Endothelial cell of umbilical vein (primary cell): Measurements from ENCODE around the gene TMEM26. TPM values are rescaled to one million over a fixed set of nuclear protein-coding genes. Genes with fewer than 3 reads are reported as not detected.

Experiments used
- BruUV-seq: library from RNA; stranded (reverse); fragments of 400-500 nt; replicated peaks from 2 replicates; lab custom pipeline; 2021; lab: Mats Ljungman, UMichigan
- CTCF ChIA-PET: fragments of 300-600, 350-600 bp; sonication (Branson Sonifier 250); formaldehyde crosslinking; loops from one replicate; lab custom pipeline; 2021; ENCODE audit warnings: antibody characterized with exemption, inconsistent platforms; lab: Charles Lee
- POLR2A ChIA-PET: fragments of 300-600, 350-600 bp; sonication (Branson Sonifier 250); formaldehyde crosslinking; loops from one replicate; lab custom pipeline; 2021; ENCODE audit warnings: antibody characterized with exemption, inconsistent platforms; lab: Charles Lee
- DNase-seq: peaks from one replicate; pipeline ENCODE4 v3.0.0-alpha.2; 2011; ENCODE audit warnings: low read depth, low spot score
- FAIRE-seq: peaks from 2 replicates; lab custom pipeline; 2011; peaks lifted over from hg19 to GRCh38; lab: Jason Lieb, UNC
- H2AFZ ChIP-seq: 2 replicates; pipeline ENCODE4 v1.6.0; 2012; ENCODE audit warnings: low read depth, low read length, control low read depth, inconsistent platforms
- H3K27ac ChIP-seq: 2 replicates; pipeline ENCODE4 v1.5.1; 2011; ENCODE audit warnings: low read depth, mild to moderate bottlenecking, control low read depth, low read length, moderate library complexity; ENCODE audit not compliant: insufficient read depth
- H3K27me3 ChIP-seq, 2 experiments: 2 replicates each; pipeline versions ENCODE4 v1.6.0 to v1.6.1; 2011; ENCODE audit warnings: low read length in 2 of 2, mixed read lengths in 1 of 2; ENCODE audit not compliant: control insufficient read depth in 2 of 2, insufficient read depth in 2 of 2
- H3K36me3 ChIP-seq, 2 experiments: 2 replicates in 1 of 2; 3 replicates in 1 of 2; pipeline ENCODE4 v1.5.1; 2011; ENCODE audit warnings: low read length in 2 of 2, mild to moderate bottlenecking in 1 of 2, moderate library complexity in 1 of 2; ENCODE audit not compliant: control insufficient read depth in 2 of 2, insufficient read depth in 2 of 2; ENCODE audit errors: extremely low read depth in 1 of 2
- H3K4me1 ChIP-seq: 3 replicates; pipeline ENCODE4 v1.5.1; 2011; ENCODE audit warnings: mild to moderate bottlenecking, low read length; ENCODE audit not compliant: control insufficient read depth, insufficient read depth; ENCODE audit errors: extremely low read depth
- H3K4me2 ChIP-seq: 2 replicates; pipeline ENCODE4 v1.6.1; 2011; ENCODE audit warnings: low read length, control low read depth, mixed read lengths; ENCODE audit not compliant: insufficient read depth
- H3K4me3 ChIP-seq, 3 experiments: fragments of 200-600 bp in 1 of 3; sonication (generic), shearing (Covaris generic) in 1 of 3; replicated peaks in 1 of 3; 2 replicates each; pipeline ENCODE4 v1.5.1; 2011 to 2016; ENCODE audit warnings: control low read depth in 3 of 3, low read length in 3 of 3, mild to moderate bottlenecking in 2 of 3, inconsistent platforms in 1 of 3, low read depth in 1 of 3, moderate library complexity in 1 of 3; ENCODE audit not compliant: insufficient read depth in 1 of 3
- H3K79me2 ChIP-seq: 2 replicates; pipeline ENCODE4 v1.6.0; 2012; ENCODE audit warnings: low read length, inconsistent platforms; ENCODE audit not compliant: control insufficient read depth, insufficient read depth
- H3K9ac ChIP-seq: replicated peaks from 2 replicates; pipeline ENCODE3; 2011; ENCODE audit warnings: low read length, control low read depth; ENCODE audit not compliant: insufficient read depth; ENCODE audit errors: extremely low read depth
- H3K9me1 ChIP-seq: replicated peaks from 3 replicates; pipeline ENCODE4 v1.6.0; 2011; ENCODE audit warnings: mild to moderate bottlenecking, low read length; ENCODE audit not compliant: control insufficient read depth, insufficient read depth; ENCODE audit errors: extremely low read depth
- H3K9me3 ChIP-seq: replicated peaks from 2 replicates; pipeline ENCODE4 v1.5.1; 2012; ENCODE audit warnings: low read length, inconsistent platforms; ENCODE audit not compliant: control insufficient read depth, insufficient read depth
- H4K20me1 ChIP-seq: replicated peaks from 2 replicates; pipeline ENCODE3; 2011; ENCODE audit warnings: mild to moderate bottlenecking, low read length; ENCODE audit not compliant: control insufficient read depth, insufficient read depth; ENCODE audit errors: extremely low read depth
- CTCF ChIP-seq, 2 donors: IDR thresholded peaks; 1 replicate in 1 of 2; 2 replicates in 1 of 2; pipeline ENCODE4 v1.5.1; 2011; ENCODE audit warnings: low read length in 2 of 2, mild to moderate bottlenecking in 2 of 2, moderate library complexity in 2 of 2, control low read depth in 1 of 2, inconsistent platforms in 1 of 2, low read depth in 1 of 2; ENCODE audit not compliant: insufficient read depth in 1 of 2; ENCODE audit errors: extremely low read depth in 1 of 2
- EZH2 ChIP-seq: IDR thresholded peaks from 2 replicates; pipeline ENCODE4 v1.6.1; 2012; ENCODE audit warnings: borderline replicate concordance, low read depth, mild to moderate bottlenecking, moderate library complexity, low read length, inconsistent platforms; ENCODE audit not compliant: severe bottlenecking
- FOS ChIP-seq: IDR thresholded peaks from 2 replicates; pipeline ENCODE4 v1.6.1; 2011; ENCODE audit warnings: mild to moderate bottlenecking, low read length, moderate library complexity, borderline replicate concordance; ENCODE audit not compliant: insufficient read depth
- GATA2 ChIP-seq: IDR thresholded peaks from 2 replicates; pipeline ENCODE4 v1.7.0; 2011; ENCODE audit warnings: low read depth, mild to moderate bottlenecking, moderate library complexity, mixed read lengths, low read length; ENCODE audit not compliant: insufficient read length, insufficient read depth
- JUN ChIP-seq: IDR thresholded peaks from 2 replicates; pipeline ENCODE4 v1.6.1; 2011; ENCODE audit warnings: borderline replicate concordance, low read depth; ENCODE audit not compliant: insufficient read length, insufficient read depth
- MAX ChIP-seq: IDR thresholded peaks from 2 replicates; pipeline ENCODE4 v1.6.1; 2011; ENCODE audit not compliant: insufficient read depth, insufficient read length
- MYC ChIP-seq: IDR thresholded peaks from one replicate; pipeline ENCODE4 v1.6.1; 2011; ENCODE audit warnings: mild to moderate bottlenecking, low read depth, low read length
- POLR2A ChIP-seq: IDR thresholded peaks from 2 replicates; pipeline ENCODE4 v1.6.1; 2012; ENCODE audit warnings: low read depth, mild to moderate bottlenecking, control low read depth, low read length
- POLR2AphosphoS5 ChIP-seq: IDR thresholded peaks from 2 replicates; pipeline ENCODE4 v1.6.1; 2012; ENCODE audit warnings: low read depth, mild to moderate bottlenecking, control low read depth, low read length, moderate library complexity; ENCODE audit not compliant: insufficient read depth
- dilution Hi-C: fragments of 300-500 bp; cut with MboI; formaldehyde crosslinking; loops from one replicate; pipeline ENCODE4 v1.15.0; 2019; ENCODE audit warnings: low sequenced_read_pairs; ENCODE audit not compliant: extremely low pct_ligation_motif_present
- intact Hi-C: fragments of 100-400 bp; cut with micrococcal nuclease; formaldehyde crosslinking; loops from one replicate; pipeline ENCODE4 v1.10.0; 2022
- polyA plus RNA-seq, 4 experiments: library from polyadenylated mRNA; depleted of rRNA in 3 of 4; stranded (reverse) in 3 of 4; unstranded in 1 of 4; fragments of >200 nt; gene quantifications; 2 replicates each; pipeline versions ENCODE4 v1.2.1 to v1.2.3, GENCODE V29; 2011 to 2012; ENCODE audit warnings: missing spikeins in 1 of 4
- total RNA-seq: library from RNA; stranded (reverse); gene quantifications from 2 replicates; pipeline ENCODE4 v1.2.3, GENCODE V29; 2021

TMEM26 gene
- total and polyA plus RNA-seq, 2 donors (not counting 3 experiments of a cell fraction or from before 2014, with no cell fraction given) = 0.07 to 0.27 TPM

- Histone ChIP-seq H3K79me2 (no peaks in the 10 kb centered on the region), H3K27ac (no peak overlapping the region), H3K27me3 (no peaks in the 10 kb centered on the region), H3K4me2 (no peak overlapping the region), H3K4me3 (no peak overlapping the region), H3K9me3 (no peaks in the 10 kb centered on the region), H4K20me1 (no peaks in the 10 kb centered on the region), H3K9ac (no peak overlapping the region), H3K4me1 (peaks cover 9% of the 10 kb centered on the region), H2AFZ (no peak overlapping the region), H3K9me1 (no peaks in the 10 kb centered on the region), H3K36me3 (no peaks in the 10 kb centered on the region)
- dilution Hi-C loops (no loop called here), intact Hi-C loops (loop anchor here (2.0 to 5.0 kb wide), 2 partner anchors 33 to 106 kb away; partner anchors contain the start of gene TMEM26)
- ChIA-PET POLR2A (no interaction called here), CTCF (interaction anchor here (1.4 kb wide), 1 partner anchor 11 kb away, joined by 5 read pairs; no protein-coding TSS in a partner anchor)
- BruUV-seq = no TSS peak
- TF ChIP-seq CTCF (IDR thresholded peaks at IDR 0.05; ENCODE audit: extremely low read depth in 1 of 2, insufficient read depth in 1 of 2, low read depth in 1 of 2, low read length in 2 of 2) (no peak), POLR2AphosphoS5 (no peak), MAX (no peak), EZH2 (no peak), FOS (no peak), MYC (no peak), POLR2A (no peak), JUN (no peak), GATA2 (no peak)
- DNase-seq (no peak), FAIRE-seq (no peak)
Measured at GRCh38 chr10:61486251-61486650, 33.1 kb upstream of the TMEM26 start.
